Thoracic aorta (tissue), 2 donors: ENCODE measurements around the gene RNF150. TPM values are rescaled to one million over a fixed set of nuclear protein-coding genes. Genes with fewer than 3 reads are reported as not detected.
"Not testable (repeated sequence)": the region's sequence is repeated elsewhere in the genome, so short reads cannot be mapped to it uniquely, and the experiment has no call there.

Experiments
- ATAC-seq: fragments of 150-250 bp; one replicate; pipeline ENCODE4 v1.8.0; 2017; ENCODE audit warnings: low read depth; ENCODE audit not compliant: insufficient number of reproducible peaks, low FRiP score
- DNase-seq: peaks from one replicate; pipeline ENCODE4 v3.0.0-alpha.2; 2020; ENCODE audit warnings: low spot score
- H3K27ac ChIP-seq, 2 donors: fragments of 200-600 bp; sonication (generic); 1 replicate in 1 of 2; 2 replicates in 1 of 2; pipeline ENCODE4 v1.5.1; 2016; ENCODE audit warnings: mild to moderate bottlenecking in 2 of 2, moderate library complexity in 2 of 2
- H3K27me3 ChIP-seq: fragments of 200-600 bp; sonication (generic); replicated peaks from 2 replicates; pipeline ENCODE4 v1.6.0; 2016; ENCODE audit warnings: mild to moderate bottlenecking; ENCODE audit not compliant: insufficient read depth
- H3K36me3 ChIP-seq: fragments of 200-600 bp; sonication (generic); one replicate; pipeline ENCODE4 v1.5.1; 2016
- H3K4me1 ChIP-seq, 2 donors: fragments of 200-600 bp; sonication (generic); 1 replicate in 1 of 2; 2 replicates in 1 of 2; pipeline versions ENCODE4 v1.5.1 to v1.6.0; 2016; ENCODE audit warnings: low read depth in 2 of 2, mild to moderate bottlenecking in 1 of 2; ENCODE audit not compliant: control insufficient read depth in 1 of 2
- H3K4me3 ChIP-seq: fragments of 200-600 bp; sonication (generic); 2 replicates; pipeline ENCODE4 v1.5.1; 2016; ENCODE audit warnings: mild to moderate bottlenecking
- H3K9me3 ChIP-seq: fragments of 200-600 bp; sonication (generic); 2 replicates; pipeline ENCODE4 v1.5.1; 2016
- total RNA-seq, 2 donors: library from RNA; depleted of rRNA; stranded (reverse); fragments of >200 nt; gene quantifications; one replicate each; pipeline versions ENCODE4 v1.1.0 to v1.2.3, GENCODE V29; 2016
- TF ChIP-seq, protein P1 (sequence below): fragments of 200-600 bp; sonication (generic); IDR thresholded peaks from one replicate; pipeline ENCODE4 v1.5.1; 2019; ENCODE audit warnings: antibody characterized with exemption

The RNF150 gene
- total RNA-seq, 2 donors from 2014 or later = 9.7 to 11.6 TPM

DNA sequence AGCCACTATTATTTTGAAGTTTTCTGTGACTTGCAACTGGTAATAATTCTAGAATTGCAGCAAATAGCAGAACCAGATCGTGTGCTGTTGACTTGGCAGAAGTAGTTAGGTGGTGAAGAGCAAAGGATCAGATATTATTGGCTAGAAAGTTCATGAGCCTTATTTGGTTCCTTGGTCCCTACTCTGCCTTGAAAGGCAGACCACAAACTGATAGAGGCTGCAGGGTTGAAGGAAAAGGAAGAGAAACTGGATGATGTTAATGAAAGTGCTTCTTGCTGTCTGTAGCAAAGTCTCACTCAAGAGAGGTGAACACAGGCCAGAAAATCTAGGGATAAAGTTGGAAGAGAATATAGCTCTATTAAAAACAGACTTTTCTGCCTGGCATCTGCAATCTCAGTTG, 41.2 kb upstream of the RNF150 start:
- TF ChIP-seq, protein P1, sequence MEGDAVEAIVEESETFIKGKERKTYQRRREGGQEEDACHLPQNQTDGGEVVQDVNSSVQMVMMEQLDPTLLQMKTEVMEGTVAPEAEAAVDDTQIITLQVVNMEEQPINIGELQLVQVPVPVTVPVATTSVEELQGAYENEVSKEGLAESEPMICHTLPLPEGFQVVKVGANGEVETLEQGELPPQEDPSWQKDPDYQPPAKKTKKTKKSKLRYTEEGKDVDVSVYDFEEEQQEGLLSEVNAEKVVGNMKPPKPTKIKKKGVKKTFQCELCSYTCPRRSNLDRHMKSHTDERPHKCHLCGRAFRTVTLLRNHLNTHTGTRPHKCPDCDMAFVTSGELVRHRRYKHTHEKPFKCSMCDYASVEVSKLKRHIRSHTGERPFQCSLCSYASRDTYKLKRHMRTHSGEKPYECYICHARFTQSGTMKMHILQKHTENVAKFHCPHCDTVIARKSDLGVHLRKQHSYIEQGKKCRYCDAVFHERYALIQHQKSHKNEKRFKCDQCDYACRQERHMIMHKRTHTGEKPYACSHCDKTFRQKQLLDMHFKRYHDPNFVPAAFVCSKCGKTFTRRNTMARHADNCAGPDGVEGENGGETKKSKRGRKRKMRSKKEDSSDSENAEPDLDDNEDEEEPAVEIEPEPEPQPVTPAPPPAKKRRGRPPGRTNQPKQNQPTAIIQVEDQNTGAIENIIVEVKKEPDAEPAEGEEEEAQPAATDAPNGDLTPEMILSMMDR = no peak
- ATAC-seq = no peak
- no peak overlapping the region for H3K4me3 ChIP-seq

DNA sequence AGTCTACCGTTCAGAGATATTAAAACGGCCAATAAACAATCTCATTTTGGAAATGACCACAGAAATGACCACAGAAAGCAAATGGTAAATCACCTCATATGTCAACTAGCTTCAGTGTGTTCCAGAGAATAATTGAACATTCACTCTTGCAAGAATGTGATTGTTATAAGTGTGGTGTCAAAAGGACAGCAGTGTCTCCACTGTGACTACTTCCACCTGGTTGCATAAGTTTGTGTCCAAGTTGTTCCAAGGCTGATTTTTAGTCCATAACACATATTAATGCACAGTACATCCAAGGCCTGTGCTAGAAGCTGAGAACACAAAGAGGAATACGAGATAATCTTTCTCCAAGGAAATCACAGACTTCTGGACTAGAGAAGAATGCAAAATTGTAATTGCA, 37.4 kb upstream of the RNF150 start:
- no peak for DNase-seq
- TF ChIP-seq, protein P1 = no peak

More for the DNA sequence above, 41.2 kb upstream of the RNF150 start:
- DNase-seq = no peak
- Histone ChIP-seq H3K27me3 (no peaks in the 10 kb centered on the region), H3K27ac (no peak overlapping the region), H3K36me3 (no peaks in the 10 kb centered on the region), H3K9me3 (no peaks in the 10 kb centered on the region), H3K4me1 (no peaks in the 10 kb centered on the region)

DNA sequence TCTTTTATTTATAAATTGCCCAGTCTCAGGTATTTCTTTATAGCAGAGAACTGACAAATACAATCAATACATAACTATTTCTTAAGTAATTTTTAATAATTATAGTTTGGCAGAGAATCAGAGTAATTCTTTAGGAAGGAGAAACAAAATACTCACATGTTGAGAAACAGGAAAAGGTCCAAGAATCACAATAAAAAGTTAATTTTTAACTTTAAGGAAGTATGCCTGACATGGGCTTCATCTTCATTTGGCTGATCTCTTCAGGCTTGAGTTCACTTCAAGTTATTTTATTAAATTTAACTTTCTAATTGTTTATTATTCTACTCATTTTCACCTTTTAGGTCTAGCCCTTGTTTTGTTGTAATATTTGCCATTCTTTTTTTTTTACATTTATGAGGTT, 36.1 kb upstream of the RNF150 start:
- H3K9me3 ChIP-seq = no peaks in the 10 kb centered on the region
- H3K27me3 ChIP-seq = no peaks in the 10 kb centered on the region
- H3K4me3 ChIP-seq = no peak overlapping the region
- DNase-seq (no peak), ATAC-seq (no peak)
- no peaks in the 10 kb centered on the region for H3K4me1 ChIP-seq
- H3K36me3 ChIP-seq = no peaks in the 10 kb centered on the region
- TF ChIP-seq, protein P1 = no peak
- no peak overlapping the region for H3K27ac ChIP-seq

More for the DNA sequence above, 37.4 kb upstream of the RNF150 start:
- H3K4me1 ChIP-seq = no peaks in the 10 kb centered on the region
- no peaks in the 10 kb centered on the region for H3K36me3 ChIP-seq
- H3K27ac ChIP-seq = no peak overlapping the region
- H3K4me3 ChIP-seq = no peak overlapping the region
- no peaks in the 10 kb centered on the region for H3K9me3 ChIP-seq
- H3K27me3 ChIP-seq = no peaks in the 10 kb centered on the region
- no peak for ATAC-seq

DNA sequence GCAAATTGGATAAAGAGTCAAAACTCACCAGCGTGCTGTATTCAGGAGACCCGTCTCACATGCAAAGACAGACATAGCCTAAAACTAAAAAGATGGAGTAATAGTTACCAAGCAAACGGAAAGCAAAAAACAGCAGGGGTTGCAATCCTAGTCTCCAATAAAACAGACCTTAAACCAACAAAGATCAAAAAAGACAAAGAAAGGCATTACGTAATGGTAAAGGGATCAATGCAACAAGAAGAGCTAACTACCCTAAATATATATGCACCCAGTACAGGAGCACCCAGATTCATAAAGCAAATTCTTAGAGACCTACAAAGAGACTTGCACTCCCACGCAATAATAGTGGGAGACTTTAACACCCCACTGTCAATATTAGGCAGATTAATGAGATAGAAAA, 31.7 kb upstream of the RNF150 start:
- H3K9me3 ChIP-seq, ATAC-seq, H3K4me1 ChIP-seq, H3K27me3 ChIP-seq, DNase-seq, H3K27ac ChIP-seq, H3K4me3 ChIP-seq, H3K36me3 ChIP-seq: not testable (repeated sequence)

DNA sequence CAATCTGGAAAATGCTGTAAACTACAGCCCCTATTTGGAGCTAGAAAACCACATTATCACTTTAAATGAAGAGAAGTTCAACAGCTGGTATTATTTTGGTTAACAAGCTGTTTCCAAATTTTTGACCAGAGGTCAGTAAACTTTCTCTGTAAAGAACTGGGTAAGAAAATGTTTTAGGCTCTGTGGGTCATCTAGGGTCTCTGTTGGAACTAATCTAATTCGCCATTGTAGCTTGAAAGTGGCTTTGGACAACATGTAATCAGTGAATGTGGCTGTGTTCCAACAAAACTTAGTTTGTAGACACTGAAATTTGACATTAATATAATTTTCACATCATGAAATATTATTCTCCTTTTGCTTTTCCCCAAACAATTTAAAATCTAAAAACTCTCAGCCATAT, 25.8 kb upstream of the RNF150 start:
- Histone ChIP-seq H3K27ac (no peak overlapping the region), H3K4me3 (no peak overlapping the region), H3K27me3 (no peaks in the 10 kb centered on the region), H3K4me1 (no peaks in the 10 kb centered on the region), H3K36me3 (no peaks in the 10 kb centered on the region), H3K9me3 (no peaks in the 10 kb centered on the region)
- ATAC-seq (no peak), DNase-seq (no peak)
- TF ChIP-seq, protein P1 = no peak

DNA sequence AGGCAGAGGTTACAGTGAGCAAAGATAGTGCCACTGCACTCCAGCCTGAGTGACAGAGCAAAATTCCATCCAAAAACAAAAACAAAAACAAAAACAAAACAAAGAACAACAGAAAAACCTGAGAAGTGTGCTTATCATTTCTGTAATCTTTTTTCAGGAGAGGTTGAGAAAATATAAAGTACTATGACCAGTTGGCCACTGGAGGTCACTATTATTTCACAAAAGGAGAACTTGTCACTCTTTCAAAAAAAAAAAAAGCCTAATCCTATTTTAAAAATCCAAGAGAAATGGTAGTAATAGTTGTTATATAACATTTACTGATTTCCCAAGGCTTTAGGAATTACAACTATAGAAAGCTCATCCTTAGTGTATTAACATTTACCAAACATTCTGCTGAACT, 24.9 kb upstream of the RNF150 start:
- ATAC-seq = no peak
- Histone ChIP-seq H3K36me3 (no peaks in the 10 kb centered on the region), H3K9me3 (no peaks in the 10 kb centered on the region), H3K4me1 (no peaks in the 10 kb centered on the region), H3K27ac (no peak overlapping the region), H3K27me3 (no peaks in the 10 kb centered on the region), H3K4me3 (no peak overlapping the region)
- DNase-seq = no peak
- TF ChIP-seq, protein P1 = peak; percentile 37
